GM04504 (cell line): ENCODE measurements around the gene DPEP2.
"Not testable (repeated sequence)": the region's sequence is repeated elsewhere in the genome, so short reads cannot be mapped to it uniquely, and the experiment has no call there.

Experiments used
- DNase-seq: peaks from one replicate; pipeline ENCODE4 v3.0.0-alpha.2; 2012; ENCODE audit warnings: low read depth

Gene DPEP2

DNA sequence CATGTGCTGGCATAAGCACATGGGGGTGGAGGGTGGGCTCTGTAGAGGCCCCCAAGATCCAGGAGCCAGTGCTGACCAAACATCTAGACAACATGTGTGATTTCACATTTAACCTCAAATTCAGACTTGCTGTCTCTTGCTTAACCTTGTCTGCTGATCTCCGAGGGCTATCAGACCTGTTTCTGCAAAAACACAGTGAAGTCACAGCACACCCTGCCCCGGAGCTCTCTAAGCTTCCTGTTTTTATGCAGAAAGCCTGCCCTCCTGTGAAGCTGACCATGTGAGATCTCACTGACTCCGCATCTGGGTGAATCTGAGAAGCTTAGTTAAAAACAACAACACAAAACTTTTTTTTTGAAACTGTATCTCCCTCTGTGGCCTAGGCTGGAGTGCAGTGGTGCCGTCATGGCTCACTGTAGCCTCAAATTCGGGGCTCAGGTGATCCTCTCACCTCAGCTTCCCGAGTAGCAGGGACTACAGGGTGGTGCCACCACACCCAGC lies 6.6 kb upstream of the DPEP2 start:
- no peak for DNase-seq

GRCh38 chr16:68005211-68005610 lies 5.9 kb upstream of the DPEP2 start:
- no peak for DNase-seq

DNA sequence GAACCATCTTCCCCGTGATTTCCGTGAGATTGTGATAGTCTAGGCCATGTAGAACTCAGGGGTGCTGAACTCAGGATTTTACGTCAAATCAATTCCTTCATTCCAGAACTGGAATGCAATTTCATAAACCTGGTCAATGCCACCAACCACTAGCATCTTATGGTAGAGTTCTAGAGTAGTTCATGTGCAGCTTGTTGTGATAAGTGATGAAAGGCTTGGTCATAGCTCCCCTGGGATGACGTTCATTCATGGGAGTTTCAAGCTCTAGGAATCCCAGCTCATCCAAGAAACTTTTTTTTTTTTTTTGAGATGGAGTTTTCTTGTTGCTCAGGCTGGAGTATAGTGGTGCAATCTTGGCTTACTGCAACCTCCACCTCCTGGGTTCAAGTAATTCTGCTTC lies 3.7 kb upstream of the DPEP2 start:
- DNase-seq: no peak

DNA sequence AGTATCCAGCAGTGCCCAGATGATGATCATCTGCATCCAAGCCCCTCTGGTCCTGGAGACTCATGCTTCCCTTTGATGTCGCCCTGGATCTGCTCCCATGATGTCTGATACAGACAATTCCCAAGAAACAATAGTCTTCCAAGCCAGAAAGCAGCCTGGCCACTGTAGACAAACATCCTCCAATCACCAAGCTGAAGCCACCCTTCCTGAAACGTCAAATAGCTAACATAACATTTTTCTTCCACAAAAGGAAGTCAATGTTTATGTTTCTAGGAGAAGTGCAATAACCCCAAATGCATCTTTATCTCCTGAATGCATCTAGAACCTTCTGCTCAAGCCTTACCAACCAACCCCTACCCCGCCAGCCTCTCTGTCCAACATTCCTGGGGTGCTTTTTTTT lies 1.2 kb upstream of the DPEP2 start:
- DNase-seq: no peak

DNA sequence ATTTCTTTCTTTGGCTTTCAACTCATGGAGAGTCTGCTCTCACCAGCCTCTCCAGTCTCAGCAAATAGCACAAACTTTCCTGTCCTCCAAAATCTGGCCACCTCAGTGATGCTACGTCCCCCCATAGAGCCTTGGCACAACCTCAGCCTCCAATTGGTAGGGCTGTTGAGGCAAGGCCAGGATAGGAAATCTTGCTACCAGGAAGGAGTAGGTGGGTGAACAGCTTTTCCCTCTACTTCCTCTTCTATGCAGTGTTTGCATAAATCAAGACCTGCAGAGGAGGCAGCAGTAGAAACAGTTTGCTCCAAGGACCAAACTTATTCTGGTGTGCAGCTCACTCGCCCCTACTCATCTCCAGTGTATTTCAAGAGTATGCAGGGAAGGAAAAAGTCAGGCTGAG lies 701 bp upstream of the DPEP2 start:
- DNase-seq: no peak

GRCh38 chr16:67998231-67998778 lies 979 bp downstream of the DPEP2 start:
- DNase-seq: not testable (repeated sequence)

- no peak for DNase-seq
These were observed 2.6 kb downstream of the DPEP2 start for GRCh38 chr16:67996666-67997065.

GRCh38 chr16:67995423-67995822 lies 3.9 kb downstream of the DPEP2 start:
- no peak for DNase-seq

DNA sequence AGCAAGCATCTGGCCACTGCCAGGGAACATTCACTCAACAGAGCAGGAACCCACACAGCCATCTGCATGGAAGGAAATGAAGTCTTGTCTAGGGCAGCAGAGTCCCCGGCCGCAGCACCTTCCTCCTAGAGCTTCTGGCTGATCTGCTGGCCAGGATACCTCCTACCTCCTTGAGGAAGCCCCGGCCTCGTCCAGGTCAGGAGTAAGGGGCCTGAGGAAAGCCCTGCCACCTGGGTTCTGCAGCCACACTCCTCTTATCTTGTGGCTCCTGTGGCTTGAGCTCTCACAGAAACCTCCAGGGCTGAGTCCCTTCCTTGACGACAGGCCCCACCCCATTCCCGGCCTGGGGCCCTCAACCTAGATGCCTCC lies 5.3 kb downstream of the DPEP2 start:
- DNase-seq: not testable (repeated sequence)

DNA sequence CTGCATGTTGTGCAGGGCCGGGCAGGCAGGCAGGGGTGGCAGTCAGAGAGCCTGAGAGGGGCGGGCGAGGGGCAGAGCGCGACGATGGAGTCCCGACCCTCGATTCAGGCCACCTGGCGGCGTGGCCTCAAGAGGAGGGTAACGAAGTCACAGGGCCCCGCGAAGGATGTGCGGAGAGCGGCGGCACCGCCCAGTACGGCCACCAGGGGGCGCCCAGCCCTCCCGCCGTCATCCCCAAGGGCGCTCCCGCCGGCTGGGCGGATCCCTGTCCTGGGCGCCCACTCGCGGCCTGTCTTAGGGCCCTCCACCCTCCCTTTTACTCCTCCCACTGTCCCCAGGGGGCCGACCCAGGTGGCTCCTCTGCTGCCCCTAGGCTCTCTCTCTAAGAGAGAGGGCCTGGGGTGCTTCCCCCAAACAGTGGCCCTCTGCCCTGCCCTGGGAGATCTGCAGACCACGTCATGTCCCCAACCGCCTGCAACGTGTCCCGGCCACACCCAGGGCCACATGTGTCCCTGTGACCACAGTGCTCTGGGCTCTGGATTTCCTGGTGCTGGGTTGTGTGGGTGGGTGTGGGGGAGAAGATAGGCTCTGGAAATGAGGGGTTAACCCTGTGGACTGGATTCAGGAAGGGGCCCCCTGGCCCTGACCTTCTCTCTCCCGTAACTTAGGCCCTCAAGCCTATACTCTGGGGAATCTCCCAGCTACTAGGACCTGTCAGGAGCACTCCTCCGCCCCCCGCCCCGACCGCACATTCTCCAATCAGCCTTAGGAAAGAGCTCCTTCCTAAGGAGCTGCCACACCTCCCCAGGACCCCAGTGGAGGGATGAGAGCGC lies 5.9 kb downstream of the DPEP2 start:
- DNase-seq: peak; percentile 31

DNA sequence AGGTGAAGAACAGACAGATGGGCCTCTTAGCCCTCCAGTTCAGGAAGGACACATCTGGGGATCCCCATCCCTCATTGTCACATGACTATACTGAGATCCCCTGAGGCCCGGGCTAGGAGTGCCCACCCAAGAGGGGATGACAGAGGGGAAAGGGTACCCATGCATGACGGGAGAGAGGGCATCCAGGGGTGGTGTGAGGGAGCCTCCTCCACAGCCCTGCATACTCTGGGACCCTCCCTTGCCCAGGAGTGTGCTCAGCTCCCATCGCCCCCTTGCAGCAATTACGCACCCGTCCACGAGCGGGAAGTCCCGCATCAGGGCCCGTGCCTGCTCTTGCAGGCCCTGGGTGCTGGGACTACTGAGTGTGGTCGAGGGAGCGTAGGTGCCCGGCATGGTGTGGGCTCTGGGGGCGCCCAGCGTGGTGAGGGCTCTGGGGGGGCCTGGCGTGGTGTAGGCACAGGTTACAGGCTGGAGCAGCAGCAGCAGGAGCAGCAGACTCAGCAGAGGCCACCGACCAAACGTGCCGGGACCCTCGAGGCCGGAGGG lies 6.5 kb downstream of the DPEP2 start:
- no peak for DNase-seq

- no peak for DNase-seq
These were observed 9.3 kb downstream of the DPEP2 start for GRCh38 chr16:67990018-67990386.

DNA sequence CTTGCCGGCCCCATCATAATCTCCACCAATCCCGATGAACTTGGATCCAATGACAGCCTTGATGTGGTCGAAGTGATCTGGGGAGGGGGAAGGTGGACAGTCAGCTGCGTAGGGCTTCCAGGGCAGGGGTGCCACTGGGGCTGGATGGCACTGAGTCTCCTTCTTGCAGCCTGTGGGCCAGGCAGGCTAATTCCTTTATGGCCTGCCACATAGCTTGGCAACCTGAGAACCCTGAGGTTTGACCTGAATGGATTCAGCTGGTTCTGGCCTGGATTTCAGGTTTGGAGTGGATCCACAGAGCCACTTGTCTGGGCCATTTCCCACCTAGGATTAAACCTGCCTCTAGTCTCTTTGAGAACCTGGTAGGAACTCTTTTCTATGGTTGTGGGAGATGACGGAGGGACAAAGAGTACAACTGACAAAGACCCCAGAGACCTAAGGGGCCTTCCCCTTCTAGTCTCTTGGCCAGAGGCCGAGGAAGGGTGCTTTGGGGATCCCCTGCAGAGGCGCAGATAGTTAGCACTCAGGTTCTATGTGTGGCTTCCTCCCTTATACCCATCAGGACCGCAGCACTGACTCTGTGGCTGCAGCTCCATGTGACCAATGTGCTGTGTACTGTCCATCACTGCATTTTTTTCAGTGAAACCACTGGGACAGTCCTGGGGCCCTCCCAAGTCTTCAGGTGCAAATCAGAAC lies 9.8 kb downstream of the DPEP2 start:
- no peak for DNase-seq

- no peak for DNase-seq
These were observed 10.6 kb downstream of the DPEP2 start for GRCh38 chr16:67988675-67989074.

GRCh38 chr16:67987460-67988160 lies 11.7 kb downstream of the DPEP2 start:
- no peak for DNase-seq

DNA sequence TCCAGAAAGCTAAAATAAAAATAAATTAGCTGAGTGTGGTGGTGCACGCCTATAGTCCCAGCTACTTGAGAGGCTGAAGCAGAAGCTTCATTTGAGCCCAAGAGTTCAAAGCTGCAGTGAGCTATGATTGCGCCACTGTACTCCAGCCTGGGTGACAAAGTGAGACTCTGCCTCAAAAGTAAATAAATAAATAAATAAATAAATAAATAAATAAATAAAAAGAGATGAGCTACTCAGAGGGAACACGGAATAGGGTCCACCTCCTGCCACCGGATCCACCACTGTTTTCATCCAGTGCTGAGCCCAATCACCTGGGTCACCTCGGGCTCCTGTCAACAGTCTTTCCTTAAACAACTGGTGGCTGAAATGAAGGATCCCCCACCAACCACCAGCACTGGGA lies 12.3 kb downstream of the DPEP2 start:
- no peak for DNase-seq

DNA sequence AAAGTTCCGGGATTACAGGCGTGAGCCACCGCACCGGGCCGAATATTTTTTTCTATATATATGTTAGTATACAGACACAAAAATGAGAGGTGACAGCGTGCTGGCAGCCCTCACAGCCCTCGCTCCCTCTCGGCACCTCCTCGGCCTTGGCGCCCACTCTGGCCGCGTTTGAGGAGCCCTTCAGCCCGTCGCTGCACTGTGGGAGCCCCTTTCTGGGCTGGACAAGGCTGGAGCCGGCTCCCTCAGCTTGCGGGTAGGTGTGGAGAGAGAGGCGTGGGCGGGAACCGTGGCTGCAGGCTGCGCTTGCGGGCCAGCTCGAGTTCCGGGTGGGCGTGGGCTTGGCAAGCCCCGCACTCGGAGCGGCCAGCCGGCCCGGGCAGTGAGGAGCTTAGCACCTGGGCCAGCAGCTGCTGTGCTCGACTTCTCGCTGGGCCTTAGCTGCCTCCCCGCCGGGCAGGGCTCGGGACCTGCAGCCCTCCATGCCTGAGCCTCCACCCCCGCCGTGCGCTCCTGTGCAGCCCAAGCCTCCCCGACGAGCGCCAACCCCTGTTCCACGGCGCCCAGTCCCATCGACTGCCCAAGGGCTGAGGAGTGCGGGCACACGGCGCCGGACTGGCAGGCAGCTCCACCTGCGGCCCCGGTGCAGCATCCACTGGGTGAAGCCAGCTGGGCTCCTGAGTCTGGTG lies 17.1 kb downstream of the DPEP2 start:
- no peak for DNase-seq

DNA sequence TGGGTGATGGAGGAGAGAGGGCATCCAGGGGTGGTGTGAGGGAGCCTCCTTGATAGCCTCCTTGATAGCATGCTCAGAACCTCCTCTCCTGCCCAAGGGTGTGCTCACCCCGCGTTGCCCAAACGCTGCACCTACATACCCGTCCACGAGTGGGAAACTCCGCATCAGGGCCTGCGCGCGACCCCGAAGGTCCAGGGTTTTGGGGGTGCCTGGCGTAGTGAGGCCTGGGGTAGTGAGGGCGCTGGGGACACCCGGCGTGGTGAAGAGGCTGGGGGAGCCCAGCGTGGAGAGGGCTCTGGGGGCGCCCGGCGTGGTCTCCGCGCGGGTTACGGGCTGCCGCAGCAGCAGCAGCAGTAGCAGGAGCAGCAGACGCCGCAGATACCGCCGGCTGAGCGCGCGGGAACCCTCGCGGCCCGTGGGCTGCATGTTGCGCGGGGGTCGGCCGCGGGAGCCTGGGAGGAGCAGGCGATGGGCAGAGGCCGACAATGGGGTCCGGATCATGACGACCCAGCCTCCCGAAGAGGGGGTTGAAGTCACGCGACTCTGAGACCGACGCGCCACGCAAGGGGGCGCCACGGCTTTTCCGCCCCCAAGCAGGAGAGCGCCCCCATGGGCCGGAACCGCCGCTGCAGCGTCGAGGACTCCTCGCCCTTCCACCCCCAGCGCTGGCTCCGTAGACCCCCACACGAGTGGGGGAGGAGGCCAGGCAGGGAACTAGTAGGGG lies 19.2 kb downstream of the DPEP2 start, which contains the start of gene DPEP3:
DPEP3 (minus strand) TSS at position 545 of the 724 bp plus-strand sequence; CDS start at position 426, 119 bp downstream.
- DNase-seq: no peak

DNA sequence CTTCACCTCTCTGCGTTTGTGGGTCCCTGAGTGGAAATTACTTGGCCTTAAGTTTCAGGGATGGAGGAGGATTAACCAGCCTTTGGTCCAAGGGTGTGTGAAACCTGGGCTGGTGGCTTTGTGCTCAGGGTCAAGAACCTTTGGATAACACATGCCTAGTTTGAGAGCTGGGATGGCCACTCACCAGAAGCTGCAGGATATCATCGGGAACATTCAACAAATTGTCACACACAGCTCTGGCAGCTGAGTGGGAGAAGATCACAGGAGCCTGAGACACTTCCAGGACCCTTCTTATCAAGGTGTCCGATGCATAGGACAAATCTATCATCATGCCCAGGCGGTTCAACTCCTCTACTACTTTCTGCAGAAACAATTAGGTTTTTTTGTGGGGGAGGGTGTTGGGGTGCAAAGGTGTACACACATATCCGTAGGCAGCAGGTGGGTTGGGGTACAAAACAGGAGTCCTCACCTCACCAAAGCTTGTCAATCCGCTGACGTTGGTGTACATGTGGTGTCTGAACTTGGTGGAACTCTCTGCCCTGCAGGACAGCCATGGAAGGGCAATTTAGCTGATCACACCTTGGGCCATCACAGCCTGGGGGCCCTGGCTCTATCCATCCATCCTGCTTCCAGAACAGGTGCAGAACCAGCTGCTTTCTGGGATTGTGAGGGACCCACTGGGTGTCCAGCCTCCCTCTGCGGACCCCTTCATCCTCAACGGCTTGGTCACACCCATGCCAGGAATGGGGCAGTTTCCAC lies 21.6 kb downstream of the DPEP2 start:
- DNase-seq: no peak

DNA sequence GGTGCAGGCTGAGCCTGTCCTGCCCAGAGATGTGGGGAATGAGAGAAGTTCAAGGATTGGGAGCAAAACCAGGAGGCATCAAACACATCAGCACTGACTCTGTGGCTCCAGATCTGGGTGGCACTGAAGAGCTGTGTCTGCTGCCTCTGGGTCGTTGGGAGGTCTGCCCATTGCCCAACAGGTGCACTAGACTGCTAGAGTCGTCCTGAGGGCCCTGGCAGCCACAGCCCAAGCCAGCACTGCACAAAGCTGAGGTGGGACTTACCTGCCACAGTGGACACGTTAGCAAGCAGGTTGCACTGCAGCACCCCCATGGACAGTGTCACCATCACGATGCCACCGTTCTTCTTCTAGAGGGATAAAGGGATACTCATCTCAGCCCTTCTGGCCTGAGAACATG lies 22.3 kb downstream of the DPEP2 start:
- no peak for DNase-seq
